Mesenchymal stem cell (in vitro differentiated cells and primary cell): ENCODE results near the gene GPR39.

Source experiments
- DNase-seq: peaks from one replicate; pipeline ENCODE4 v3.0.0-alpha.2; 2013
- H2AFZ ChIP-seq: one replicate; pipeline ENCODE4 v1.6.1; 2013; ENCODE audit warnings: low read depth, mild to moderate bottlenecking, control low read depth, inconsistent platforms, low read length, moderate library complexity
- H2AK5ac ChIP-seq: 2 replicates; pipeline ENCODE4 v1.6.1; 2013; ENCODE audit warnings: low read length, moderate library complexity, mild to moderate bottlenecking, inconsistent platforms; ENCODE audit not compliant: severe bottlenecking
- H2BK120ac ChIP-seq: one replicate; pipeline ENCODE4 v1.6.1; 2013; ENCODE audit warnings: low read depth, mild to moderate bottlenecking, inconsistent platforms, low read length, moderate library complexity
- H2BK12ac ChIP-seq, 2 experiments: one replicate each; pipeline ENCODE4 v1.6.1; 2013; ENCODE audit warnings: inconsistent platforms in 2 of 2, low read length in 2 of 2, mild to moderate bottlenecking in 2 of 2, moderate library complexity in 2 of 2, control low read depth in 1 of 2
- H2BK15ac ChIP-seq: one replicate; pipeline ENCODE4 v1.6.1; 2013; ENCODE audit warnings: mild to moderate bottlenecking, low read depth, inconsistent platforms; ENCODE audit not compliant: poor library complexity, severe bottlenecking
- H2BK5ac ChIP-seq: 2 replicates; pipeline ENCODE4 v1.6.1; 2013; ENCODE audit warnings: low read depth, mild to moderate bottlenecking, low read length, control low read depth, inconsistent platforms; ENCODE audit not compliant: poor library complexity, severe bottlenecking
- H3K14ac ChIP-seq, 2 experiments: one replicate each; pipeline ENCODE4 v1.6.1; 2013; ENCODE audit warnings: inconsistent platforms in 2 of 2, low read length in 2 of 2, control low read depth in 1 of 2, mild to moderate bottlenecking in 1 of 2, moderate library complexity in 1 of 2
- H3K18ac ChIP-seq, 2 experiments: one replicate each; pipeline ENCODE4 v1.6.1; 2013; ENCODE audit warnings: inconsistent platforms in 2 of 2, low read length in 2 of 2, control low read depth in 1 of 2, low read depth in 1 of 2, mild to moderate bottlenecking in 1 of 2
- H3K23ac ChIP-seq, 2 experiments: one replicate each; pipeline ENCODE4 v1.6.1; 2013; ENCODE audit warnings: inconsistent platforms in 2 of 2, low read length in 2 of 2, mild to moderate bottlenecking in 2 of 2, moderate library complexity in 2 of 2, control low read depth in 1 of 2
- H3K27ac ChIP-seq: 2 replicates; pipeline ENCODE4 v1.5.1; 2013; ENCODE audit warnings: mild to moderate bottlenecking, moderate library complexity, low read length, control low read depth, inconsistent platforms; ENCODE audit not compliant: poor library complexity, severe bottlenecking
- H3K27me3 ChIP-seq, 2 experiments: 2 replicates each; pipeline versions ENCODE4 v1.6.1 to v1.7.0; 2013; ENCODE audit warnings: low read length in 2 of 2, mild to moderate bottlenecking in 2 of 2, moderate library complexity in 2 of 2, control low read depth in 1 of 2, inconsistent platforms in 1 of 2; ENCODE audit not compliant: control insufficient read depth in 1 of 2, insufficient read depth in 1 of 2
- H3K36me3 ChIP-seq, 2 experiments: 2 replicates each; pipeline versions ENCODE4 v1.6.1 to v1.7.0; 2013; ENCODE audit warnings: low read length in 2 of 2, control low read depth in 1 of 2, inconsistent platforms in 1 of 2, low read depth in 1 of 2, mild to moderate bottlenecking in 1 of 2; ENCODE audit not compliant: insufficient read depth in 2 of 2, control insufficient read depth in 1 of 2
- H3K4ac ChIP-seq, 2 experiments: one replicate each; pipeline ENCODE4 v1.6.1; 2013; ENCODE audit warnings: inconsistent platforms in 2 of 2, low read length in 2 of 2, mild to moderate bottlenecking in 2 of 2, moderate library complexity in 2 of 2, control low read depth in 1 of 2, low read depth in 1 of 2
- H3K4me1 ChIP-seq: 2 replicates; pipeline ENCODE4 v1.6.1; 2013; ENCODE audit warnings: low read depth, low read length, control low read depth; ENCODE audit not compliant: control insufficient read depth, insufficient read depth
- H3K4me2 ChIP-seq: 2 replicates; pipeline ENCODE4 v1.6.1; 2013; ENCODE audit warnings: low read length, mild to moderate bottlenecking, inconsistent platforms; ENCODE audit not compliant: poor library complexity, severe bottlenecking
- H3K4me3 ChIP-seq, 2 experiments: 2 replicates each; pipeline versions ENCODE4 v1.5.1 to v1.7.0; 2013; ENCODE audit warnings: low read length in 2 of 2, mild to moderate bottlenecking in 2 of 2, control low read depth in 1 of 2, low read depth in 1 of 2; ENCODE audit not compliant: insufficient read depth in 1 of 2
- H3K79me1 ChIP-seq: replicated peaks from 2 replicates; pipeline ENCODE4 v1.6.1; 2013; ENCODE audit warnings: mild to moderate bottlenecking, control low read depth, low read length, inconsistent platforms; ENCODE audit not compliant: poor library complexity, severe bottlenecking
- H3K9ac ChIP-seq: 2 replicates; pipeline ENCODE4 v1.7.0; 2013; ENCODE audit warnings: mild to moderate bottlenecking, low read length, moderate library complexity
- H3K9me3 ChIP-seq: 2 replicates; pipeline ENCODE4 v1.7.0; 2013; ENCODE audit warnings: mild to moderate bottlenecking, low read length; ENCODE audit not compliant: control insufficient read depth
- H4K8ac ChIP-seq: one replicate; pipeline ENCODE4 v1.6.1; 2013; ENCODE audit warnings: inconsistent platforms, mild to moderate bottlenecking, low read length, moderate library complexity
- H4K91ac ChIP-seq: one replicate; pipeline ENCODE4 v1.6.1; 2013; ENCODE audit warnings: mild to moderate bottlenecking, low read length, inconsistent platforms
- WGBS: methylation state at CpG from one replicate; pipeline ENCODE4 v1.1.7; 2013; ENCODE audit warnings: mixed read lengths; 5-methylcytosine and 5-hydroxymethylcytosine counted together

GPR39 gene

DNA sequence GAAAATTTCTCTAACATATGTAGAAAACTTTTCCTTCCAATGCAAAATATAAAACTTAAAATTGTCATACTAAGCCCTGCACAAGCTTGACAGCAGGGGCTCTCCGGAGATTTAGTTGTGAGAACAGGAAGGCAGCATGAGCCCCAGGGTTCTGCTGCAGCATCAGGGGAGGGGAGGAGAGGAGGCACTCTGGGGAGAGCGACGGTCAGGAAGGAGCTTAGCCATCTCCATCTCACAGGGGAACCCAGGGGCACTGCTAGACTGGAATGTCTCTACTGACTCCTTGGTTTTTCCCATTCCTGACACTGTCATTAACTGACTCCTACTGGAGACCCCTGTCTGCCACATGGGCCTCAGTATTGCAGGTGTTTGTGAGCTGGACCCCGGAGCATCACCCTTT lies 123.6 kb downstream of the GPR39 start:
- peak overlapping the region in 1 of 2 experiments; percentile 59 for H2BK12ac ChIP-seq
- H3K23ac ChIP-seq: no peak overlapping the region
- peak overlapping the region in 1 of 2 experiments; percentile 29 for H3K4ac ChIP-seq
- H2BK5ac ChIP-seq: no peak overlapping the region
- H4K8ac ChIP-seq: no peak overlapping the region
- no peak overlapping the region for H3K4me2 ChIP-seq
- peaks cover 17% of the 10 kb centered on the region for H3K9me3 ChIP-seq
- 85% methylated on average over 2 of the region's 4 CpGs for WGBS
- peaks cover 8% of the 10 kb centered on the region for H3K4me1 ChIP-seq
- peaks cover 0 to 2% of the 10 kb centered on the region in 2 experiments for H3K36me3 ChIP-seq
- peaks cover 21% of the 10 kb centered on the region for H3K79me1 ChIP-seq
- H4K91ac ChIP-seq: no peak overlapping the region
- no peak overlapping the region for H2AFZ ChIP-seq
- H3K27ac ChIP-seq: no peak overlapping the region
- peak overlapping the region; percentile 51 for H2AK5ac ChIP-seq
- no peak overlapping the region for H2BK120ac ChIP-seq
- H2BK15ac ChIP-seq: no peak overlapping the region
- no peaks in the 10 kb centered on the region for H3K27me3 ChIP-seq
- no peak for DNase-seq
- H3K14ac ChIP-seq: no peak overlapping the region
- no peak overlapping the region for H3K9ac ChIP-seq
- H3K18ac ChIP-seq: peak overlapping the region in 1 of 2 experiments; percentile 35
- no peak overlapping the region for H3K4me3 ChIP-seq

DNA sequence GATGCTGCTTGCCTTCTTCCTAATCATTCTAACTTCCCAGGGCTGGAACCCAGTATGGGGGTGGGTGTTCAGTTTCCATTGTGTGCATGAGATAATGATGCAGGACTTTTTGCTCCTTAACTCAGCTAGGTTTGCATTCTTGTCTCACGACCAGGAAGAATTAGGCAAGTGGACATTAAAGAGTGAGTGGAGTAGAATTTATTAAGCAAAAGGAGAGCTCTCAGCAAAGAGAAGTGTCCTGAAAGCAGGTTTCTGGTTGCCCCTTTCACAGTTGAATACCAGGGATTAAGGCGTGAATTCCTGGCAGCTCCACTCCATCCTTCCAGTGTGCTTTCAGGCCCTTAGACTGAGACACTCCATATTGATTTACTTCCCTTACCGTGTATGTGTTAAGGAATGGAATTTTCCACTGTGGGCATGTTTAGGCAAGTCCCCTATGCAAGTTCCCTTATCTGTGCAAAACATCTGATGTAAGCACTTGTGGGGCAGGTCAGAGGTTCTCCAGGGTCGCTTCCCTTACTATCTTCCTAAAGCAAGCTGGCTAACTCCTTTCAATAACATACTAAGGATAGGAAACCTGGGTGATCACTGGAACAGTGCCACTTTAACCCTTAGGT lies 126.5 kb downstream of the GPR39 start:
- Histone ChIP-seq H2BK120ac (peak overlapping the region; percentile 74), H2BK12ac (peak overlapping the region; percentile 88 to 94), H3K27me3 (no peaks in the 10 kb centered on the region), H3K36me3 (peaks cover 0 to 2% of the 10 kb centered on the region in 2 experiments), H3K4me3 (no peak overlapping the region), H3K4me1 (peaks cover 8% of the 10 kb centered on the region), H3K9me3 (peaks cover 17% of the 10 kb centered on the region), H3K18ac (peak overlapping the region; percentile 67 to 96), H2AK5ac (peak overlapping the region; percentile 57), H2BK5ac (peak overlapping the region; percentile 80), H3K23ac (no peak overlapping the region), H3K14ac (peak overlapping the region in 1 of 2 experiments; percentile 3), H3K4me2 (no peak overlapping the region), H4K8ac (peak overlapping the region; percentile 63), H3K9ac (no peak overlapping the region), H2AFZ (peak overlapping the region; percentile 15), H3K79me1 (peaks cover 24% of the 10 kb centered on the region), H4K91ac (peak overlapping the region; percentile 86), H3K4ac (peak overlapping the region; percentile 56 to 88), H2BK15ac (no peak overlapping the region), H3K27ac (peak overlapping the region; percentile 69)
- peak; percentile 59 for DNase-seq
- WGBS: 21% methylated on average over 3 of the region's 4 CpGs

DNA sequence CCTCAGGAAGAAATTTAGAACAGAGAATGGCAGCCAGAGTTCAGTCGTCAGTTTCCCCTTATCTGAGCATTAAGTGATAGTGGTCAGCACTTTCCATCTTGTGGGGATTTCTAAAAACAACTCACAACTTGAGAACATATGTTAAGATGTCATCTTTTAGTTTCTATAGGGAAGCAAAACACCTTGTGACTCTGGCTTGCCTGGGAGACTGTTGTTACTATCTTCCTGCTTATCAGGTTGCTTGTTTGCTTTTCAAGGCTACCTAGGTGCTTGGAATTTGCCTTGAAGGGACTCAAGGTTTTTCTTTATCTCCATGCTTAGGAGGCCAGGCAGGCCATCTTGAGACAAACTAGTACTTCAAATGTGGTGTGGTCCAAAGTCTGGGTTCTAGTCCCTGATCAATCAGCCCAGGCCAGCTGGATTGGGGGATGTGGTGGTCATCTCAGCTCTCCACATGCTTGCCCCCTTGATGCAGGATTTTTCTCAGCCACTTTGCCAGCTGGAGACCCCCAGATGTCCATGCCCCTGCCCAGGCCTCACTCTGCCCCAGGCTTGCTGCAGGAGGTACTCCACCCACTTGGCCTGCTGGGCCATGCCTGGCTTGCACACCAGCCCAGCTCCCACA lies 127.5 kb downstream of the GPR39 start:
- Histone ChIP-seq H4K91ac (peak overlapping the region; percentile 88), H2AK5ac (peak overlapping the region; percentile 90), H2BK15ac (peak overlapping the region; percentile 52), H3K4me2 (no peak overlapping the region), H3K9ac (no peak overlapping the region), H2BK5ac (no peak overlapping the region), H4K8ac (peak overlapping the region; percentile 59), H3K4ac (peak overlapping the region; percentile 76 to 96), H2BK120ac (peak overlapping the region; percentile 64), H3K4me3 (no peak overlapping the region), H3K14ac (peak overlapping the region in 1 of 2 experiments; percentile 99), H3K4me1 (peaks cover 8% of the 10 kb centered on the region), H3K27me3 (no peaks in the 10 kb centered on the region), H3K23ac (no peak overlapping the region), H3K79me1 (peaks cover 15% of the 10 kb centered on the region), H3K9me3 (peaks cover 17% of the 10 kb centered on the region), H2BK12ac (peak overlapping the region; percentile 44 to 100), H2AFZ (no peak overlapping the region), H3K27ac (no peak overlapping the region), H3K18ac (peak overlapping the region; percentile 81 to 97), H3K36me3 (peaks cover 0 to 2% of the 10 kb centered on the region in 2 experiments)
- no peak for DNase-seq
- WGBS: 60% methylated on average over 1 of the region's 1 CpG

DNA sequence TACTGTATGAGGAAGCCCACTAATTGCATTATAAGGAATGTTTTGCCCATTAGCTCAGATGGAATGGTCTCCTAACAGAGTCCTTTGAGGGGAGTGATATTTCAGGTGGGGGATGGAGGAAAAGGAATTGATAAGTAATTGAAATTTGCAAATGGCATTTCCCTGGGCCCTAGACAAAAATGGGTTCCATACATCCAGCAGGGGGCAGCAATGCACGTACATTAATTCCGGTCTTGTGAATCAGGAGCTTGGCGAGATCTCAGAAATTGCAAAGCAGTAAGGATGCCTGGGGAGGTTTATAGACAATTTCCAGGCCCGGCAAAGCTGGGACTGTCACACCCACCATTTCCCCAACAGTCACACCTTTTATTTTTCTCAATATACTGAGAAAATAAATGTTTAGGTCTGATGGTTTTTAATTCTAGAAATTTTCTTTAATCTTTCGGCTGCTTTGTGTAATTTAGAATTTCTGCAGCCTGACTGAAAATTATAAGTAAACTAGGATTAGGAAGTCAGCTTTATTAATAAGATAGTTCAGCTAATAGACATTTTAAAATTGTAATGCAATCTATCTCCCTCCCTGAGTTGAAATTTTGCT lies 130.6 kb downstream of the GPR39 start:
- no peak overlapping the region for H2AFZ ChIP-seq
- no peak overlapping the region for H3K4ac ChIP-seq
- peak; percentile 72 for DNase-seq
- no peak overlapping the region for H2BK15ac ChIP-seq
- H2BK5ac ChIP-seq: no peak overlapping the region
- no peak overlapping the region for H3K27ac ChIP-seq
- no peak overlapping the region for H3K23ac ChIP-seq
- peaks cover 0 to 2% of the 10 kb centered on the region in 2 experiments for H3K36me3 ChIP-seq
- peaks cover 8% of the 10 kb centered on the region for H3K4me1 ChIP-seq
- WGBS: 0% methylated on average over 3 of the region's 5 CpGs
- H3K4me3 ChIP-seq: no peak overlapping the region
- peaks cover 17% of the 10 kb centered on the region for H3K9me3 ChIP-seq
- peaks cover 9% of the 10 kb centered on the region for H3K79me1 ChIP-seq
- no peaks in the 10 kb centered on the region for H3K27me3 ChIP-seq
- no peak overlapping the region for H4K91ac ChIP-seq
- H2AK5ac ChIP-seq: no peak overlapping the region
- H4K8ac ChIP-seq: peak overlapping the region; percentile 14
- H2BK12ac ChIP-seq: no peak overlapping the region
- no peak overlapping the region for H3K14ac ChIP-seq
- no peak overlapping the region for H3K4me2 ChIP-seq
- peak overlapping the region; percentile 28 for H3K9ac ChIP-seq
- no peak overlapping the region for H2BK120ac ChIP-seq
- H3K18ac ChIP-seq: no peak overlapping the region
